Smooth muscle cell (in vitro differentiated cells): ENCODE data around the gene PLCD4. TPM values are rescaled to one million over a fixed set of nuclear protein-coding genes. Genes with fewer than 3 reads are reported as not detected.

Experiments
- DNase-seq: peaks from one replicate; lab custom pipeline; 2025; ENCODE audit not compliant: unreplicated experiment; lab: John Stamatoyannopoulos, UW
- H2AFZ ChIP-seq: fragments of 200-600 bp; sonication (generic); 2 replicates; pipeline ENCODE4 v1.6.0; 2016; ENCODE audit warnings: antibody characterized with exemption, low read depth, mild to moderate bottlenecking
- H3F3A ChIP-seq: fragments of 200-600 bp; sonication (generic); 2 replicates; pipeline ENCODE4 v1.6.0; 2017; ENCODE audit warnings: antibody characterized with exemption, low read depth
- H3K27ac ChIP-seq: fragments of 200-600 bp; sonication (generic); 2 replicates; pipeline ENCODE4 v1.5.1; 2016; ENCODE audit warnings: low read depth, mild to moderate bottlenecking
- H3K27me3 ChIP-seq: fragments of 200-600 bp; sonication (generic); 2 replicates; pipeline ENCODE4 v1.6.1; 2016; ENCODE audit warnings: low read depth, mild to moderate bottlenecking
- H3K36me3 ChIP-seq: fragments of 200-600 bp; sonication (generic); 2 replicates; pipeline ENCODE4 v1.5.1; 2016; ENCODE audit warnings: low read depth
- H3K4me1 ChIP-seq: fragments of 200-600 bp; sonication (generic); 2 replicates; pipeline ENCODE4 v1.5.1; 2016; ENCODE audit warnings: low read depth
- H3K4me2 ChIP-seq: fragments of 200-600 bp; sonication (generic); 2 replicates; pipeline ENCODE4 v1.6.0; 2016; ENCODE audit warnings: mild to moderate bottlenecking
- H3K4me3 ChIP-seq: fragments of 200-600 bp; sonication (generic); 2 replicates; pipeline ENCODE4 v1.5.1; 2016; ENCODE audit warnings: mild to moderate bottlenecking
- H3K79me2 ChIP-seq: fragments of 200-600 bp; sonication (generic); 2 replicates; pipeline ENCODE4 v1.6.0; 2016; ENCODE audit warnings: low read depth, mild to moderate bottlenecking
- H3K9ac ChIP-seq: fragments of 200-600 bp; sonication (generic); 2 replicates; pipeline ENCODE4 v1.6.0; 2016; ENCODE audit warnings: low read depth
- H3K9me3 ChIP-seq: fragments of 200-600 bp; sonication (generic); replicated peaks from 2 replicates; pipeline ENCODE4 v1.5.1; 2016; ENCODE audit warnings: low read depth
- H4K20me1 ChIP-seq: fragments of 200-600 bp; sonication (generic); 2 replicates; pipeline ENCODE4 v1.6.0; 2016; ENCODE audit warnings: low read depth
- CTCF ChIP-seq: fragments of 200-600 bp; sonication (generic); IDR thresholded peaks from 2 replicates; pipeline ENCODE4 v1.5.1; 2017; ENCODE audit warnings: borderline replicate concordance, mild to moderate bottlenecking, antibody characterized with exemption; ENCODE audit not compliant: insufficient read depth, poor library complexity, severe bottlenecking
- WGBS: methylation state at CpG from one replicate; pipeline ENCODE4 v1.1.7; 2016; ENCODE audit warnings: low lambda C conversion rate; 5-methylcytosine and 5-hydroxymethylcytosine counted together
- polyA plus RNA-seq: library from polyadenylated mRNA; unstranded; fragments of >200 nt; fragmentation: Nextera tagmentation; extraction: Ambion mirVana; gene quantifications from 2 replicates; pipeline ENCODE4 v1.2.1, GENCODE V29; 2016
- total RNA-seq: library from RNA; depleted of rRNA; stranded (reverse); fragments of >200 nt; gene quantifications from 2 replicates; pipeline ENCODE4 v1.2.3, GENCODE V29; 2014

The PLCD4 gene
- total and polyA plus RNA-seq, 2 experiments from 2014 or later: 0.18 to 0.63 TPM

- H3K9ac ChIP-seq: no peak overlapping the region
- H3F3A ChIP-seq: no peaks in the 10 kb centered on the region
- H3K79me2 ChIP-seq: no peaks in the 10 kb centered on the region
- no peak overlapping the region for H2AFZ ChIP-seq
- no peaks in the 10 kb centered on the region for H3K9me3 ChIP-seq
- H3K4me1 ChIP-seq: no peaks in the 10 kb centered on the region
- no peak for DNase-seq
- H3K4me3 ChIP-seq: no peak overlapping the region
- no peak overlapping the region for H3K27ac ChIP-seq
- no peak overlapping the region for H3K4me2 ChIP-seq
- H3K36me3 ChIP-seq: no peaks in the 10 kb centered on the region
- 94% methylated on average over 17 of the region's 17 CpGs for WGBS
- no peaks in the 10 kb centered on the region for H4K20me1 ChIP-seq
- TF ChIP-seq CTCF: no peak
- no peaks in the 10 kb centered on the region for H3K27me3 ChIP-seq
Measured at GRCh38 chr2:218642786-218643185, 35.1 kb downstream of the PLCD4 start.

- no peak for TF ChIP-seq CTCF
- H3K4me2 ChIP-seq: no peak overlapping the region
- no peak for DNase-seq
- H3K9ac ChIP-seq: no peak overlapping the region
- H3K4me3 ChIP-seq: no peak overlapping the region
- H4K20me1 ChIP-seq: no peaks in the 10 kb centered on the region
- no peaks in the 10 kb centered on the region for H3K9me3 ChIP-seq
- H3K79me2 ChIP-seq: no peaks in the 10 kb centered on the region
- no peaks in the 10 kb centered on the region for H3F3A ChIP-seq
- no peak overlapping the region for H3K27ac ChIP-seq
- WGBS: 95% methylated on average over 10 of the region's 10 CpGs
- H3K4me1 ChIP-seq: no peaks in the 10 kb centered on the region
- no peaks in the 10 kb centered on the region for H3K36me3 ChIP-seq
- H2AFZ ChIP-seq: no peak overlapping the region
- no peaks in the 10 kb centered on the region for H3K27me3 ChIP-seq
Measured at GRCh38 chr2:218643751-218644310, 36.1 kb downstream of the PLCD4 start.

GRCh38 chr2:218644721-218645120 is 37.0 kb downstream of the PLCD4 start:
- Histone ChIP-seq H3K27ac (no peak overlapping the region), H3K4me3 (no peak overlapping the region), H2AFZ (no peak overlapping the region), H3K9ac (no peak overlapping the region), H3K27me3 (no peaks in the 10 kb centered on the region), H3F3A (no peaks in the 10 kb centered on the region), H3K9me3 (no peaks in the 10 kb centered on the region), H3K36me3 (no peaks in the 10 kb centered on the region), H3K4me1 (no peaks in the 10 kb centered on the region), H3K79me2 (no peaks in the 10 kb centered on the region), H4K20me1 (no peaks in the 10 kb centered on the region), H3K4me2 (no peak overlapping the region)
- WGBS: 95% methylated on average over 11 of the region's 11 CpGs
- no peak for TF ChIP-seq CTCF
- DNase-seq: no peak

- no peak for TF ChIP-seq CTCF
- no peak overlapping the region for H3K4me3 ChIP-seq
- no peaks in the 10 kb centered on the region for H3K9me3 ChIP-seq
- no peaks in the 10 kb centered on the region for H3K4me1 ChIP-seq
- H3K4me2 ChIP-seq: no peak overlapping the region
- no peaks in the 10 kb centered on the region for H3K36me3 ChIP-seq
- H4K20me1 ChIP-seq: no peaks in the 10 kb centered on the region
- no peak overlapping the region for H3K27ac ChIP-seq
- H3K79me2 ChIP-seq: no peaks in the 10 kb centered on the region
- WGBS: 100% methylated on average over 1 of the region's 1 CpG
- no peaks in the 10 kb centered on the region for H3K27me3 ChIP-seq
- H3F3A ChIP-seq: no peaks in the 10 kb centered on the region
- no peak overlapping the region for H3K9ac ChIP-seq
- DNase-seq: no peak
- no peak overlapping the region for H2AFZ ChIP-seq
Measured at GRCh38 chr2:218645126-218645525, 37.4 kb downstream of the PLCD4 start.
